Forelimb muscle (tissue), 1 donor: ENCODE data around the gene SYNGR1. TPM values are rescaled to one million over a fixed set of nuclear protein-coding genes. Genes with fewer than 3 reads are reported as not detected.
"Not testable (repeated sequence)": the region's sequence is repeated elsewhere in the genome, so short reads cannot be mapped to it uniquely, and the experiment has no call there.

Experiments used
- DNase-seq: peaks from one replicate; pipeline ENCODE4 v3.0.0-alpha.2; 2013; ENCODE audit warnings: low read depth
- polyA plus RNA-seq: library from polyadenylated mRNA; unstranded; fragments of 120-200 nt; gene quantifications from one replicate; pipeline ENCODE4 v1.2.1, GENCODE V29; 2013; ENCODE audit not compliant: insufficient read length

SYNGR1 gene
- polyA plus RNA-seq, 1 donor: 12.9 TPM

GRCh38 chr22:39405346-39406085 lies 55.7 kb downstream of the SYNGR1 start:
- DNase-seq: no peak

GRCh38 chr22:39408173-39408572 lies 58.4 kb downstream of the SYNGR1 start:
- DNase-seq: no peak

- DNase-seq: no peak
Observed at GRCh38 chr22:39408807-39409206, 59.0 kb downstream of the SYNGR1 start.

GRCh38 chr22:39409516-39410029 lies 59.8 kb downstream of the SYNGR1 start:
- DNase-seq: no peak

GRCh38 chr22:39410264-39410663 lies 60.5 kb downstream of the SYNGR1 start:
- no peak for DNase-seq

GRCh38 chr22:39411828-39412365 lies 62.1 kb downstream of the SYNGR1 start:
- not testable (repeated sequence) for DNase-seq

GRCh38 chr22:39413204-39413603 lies 63.4 kb downstream of the SYNGR1 start:
- not testable (repeated sequence) for DNase-seq

GRCh38 chr22:39414377-39414776 lies 64.6 kb downstream of the SYNGR1 start:
- no peak for DNase-seq

- DNase-seq: no peak
Observed at GRCh38 chr22:39414886-39415285, 65.1 kb downstream of the SYNGR1 start.

GRCh38 chr22:39415506-39415905 lies 65.7 kb downstream of the SYNGR1 start:
- DNase-seq: no peak

- DNase-seq: no peak
Observed at GRCh38 chr22:39416319-39416718, 66.5 kb downstream of the SYNGR1 start.

GRCh38 chr22:39417641-39418040 lies 67.8 kb downstream of the SYNGR1 start:
- DNase-seq: no peak

GRCh38 chr22:39418696-39419095 lies 68.9 kb downstream of the SYNGR1 start:
- DNase-seq: no peak

GRCh38 chr22:39419096-39419495 lies 69.3 kb downstream of the SYNGR1 start:
- no peak for DNase-seq

- DNase-seq: no peak
Observed at GRCh38 chr22:39419911-39420310, 70.1 kb downstream of the SYNGR1 start.

GRCh38 chr22:39421691-39422090 lies 71.9 kb downstream of the SYNGR1 start:
- no peak for DNase-seq

- no peak for DNase-seq
Observed at GRCh38 chr22:39422101-39422500, 72.3 kb downstream of the SYNGR1 start.

- DNase-seq: no peak
Observed at GRCh38 chr22:39422721-39423120, 72.9 kb downstream of the SYNGR1 start.

- DNase-seq: no peak
Observed at GRCh38 chr22:39423976-39424375, 74.2 kb downstream of the SYNGR1 start.

GRCh38 chr22:39426380-39427043 lies 76.7 kb downstream of the SYNGR1 start:
- DNase-seq: no peak

- no peak for DNase-seq
Observed at GRCh38 chr22:39427751-39428596, 78.2 kb downstream of the SYNGR1 start.

GRCh38 chr22:39428597-39429071 lies 78.8 kb downstream of the SYNGR1 start:
- no peak for DNase-seq
